GM23248 (cell line): ENCODE results near the gene DCDC2.
"Not testable (repeated sequence)": the region's sequence is repeated elsewhere in the genome, so short reads cannot be mapped to it uniquely, and the experiment has no call there.

ENCODE experiments used
- EZH2 ChIP-seq: fragments of 200-600 bp; sonication (generic); IDR thresholded peaks from 2 replicates; pipeline ENCODE4 v1.6.1; 2018; ENCODE audit warnings: antibody characterized with exemption, mild to moderate bottlenecking; ENCODE audit not compliant: insufficient read depth, poor library complexity, severe bottlenecking
- EZH2phosphoT487 ChIP-seq: fragments of 200-600 bp; sonication (generic); IDR thresholded peaks from 2 replicates; pipeline ENCODE4 v1.6.1; 2018; ENCODE audit warnings: antibody characterized with exemption, moderate library complexity, mild to moderate bottlenecking, low read depth; ENCODE audit not compliant: insufficient read depth

DNA sequence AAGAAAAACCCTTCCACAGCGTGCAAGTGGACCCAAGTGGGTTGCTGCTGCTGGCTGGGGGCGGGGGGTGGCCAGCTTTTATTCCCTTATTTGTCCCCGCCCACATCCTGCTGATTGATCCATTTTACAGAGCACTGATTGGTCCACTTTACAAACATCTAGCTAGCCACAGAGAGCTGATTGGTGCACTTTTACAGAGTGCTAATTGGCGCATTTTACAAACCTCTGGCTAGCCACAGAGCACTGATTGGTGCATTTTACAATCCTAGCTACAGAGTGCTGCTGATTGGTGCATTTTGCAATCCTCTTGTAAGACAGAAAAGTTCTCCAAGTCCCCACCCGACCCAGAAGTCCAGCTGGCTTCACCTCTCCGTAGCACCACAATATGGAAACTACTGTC, 99.6 kb downstream of the DCDC2 start:
- TF ChIP-seq EZH2phosphoT487, EZH2: not testable (repeated sequence)
